ENCODE measurements around the gene FNIP1.

DNA sequence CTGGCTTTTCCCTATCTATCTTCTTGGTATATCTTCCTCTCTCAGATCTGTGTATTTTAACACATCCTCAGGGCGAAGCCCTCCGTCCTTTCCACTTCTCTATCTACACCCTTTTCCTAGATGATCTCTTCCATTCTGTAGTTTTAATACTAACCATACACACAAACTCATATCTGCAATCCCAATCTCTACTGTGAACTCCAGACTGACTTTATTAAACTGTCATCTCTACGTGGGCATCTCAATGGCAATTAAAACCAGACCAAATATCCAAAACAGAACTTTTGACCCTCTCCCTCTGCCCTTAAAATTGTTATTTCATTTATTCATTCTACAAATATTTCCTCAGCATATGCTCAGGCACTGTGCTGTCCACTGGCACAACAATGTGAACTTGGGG is 7.1 kb downstream of the FNIP1 start:
- TF ChIP-seq, protein P1, sequence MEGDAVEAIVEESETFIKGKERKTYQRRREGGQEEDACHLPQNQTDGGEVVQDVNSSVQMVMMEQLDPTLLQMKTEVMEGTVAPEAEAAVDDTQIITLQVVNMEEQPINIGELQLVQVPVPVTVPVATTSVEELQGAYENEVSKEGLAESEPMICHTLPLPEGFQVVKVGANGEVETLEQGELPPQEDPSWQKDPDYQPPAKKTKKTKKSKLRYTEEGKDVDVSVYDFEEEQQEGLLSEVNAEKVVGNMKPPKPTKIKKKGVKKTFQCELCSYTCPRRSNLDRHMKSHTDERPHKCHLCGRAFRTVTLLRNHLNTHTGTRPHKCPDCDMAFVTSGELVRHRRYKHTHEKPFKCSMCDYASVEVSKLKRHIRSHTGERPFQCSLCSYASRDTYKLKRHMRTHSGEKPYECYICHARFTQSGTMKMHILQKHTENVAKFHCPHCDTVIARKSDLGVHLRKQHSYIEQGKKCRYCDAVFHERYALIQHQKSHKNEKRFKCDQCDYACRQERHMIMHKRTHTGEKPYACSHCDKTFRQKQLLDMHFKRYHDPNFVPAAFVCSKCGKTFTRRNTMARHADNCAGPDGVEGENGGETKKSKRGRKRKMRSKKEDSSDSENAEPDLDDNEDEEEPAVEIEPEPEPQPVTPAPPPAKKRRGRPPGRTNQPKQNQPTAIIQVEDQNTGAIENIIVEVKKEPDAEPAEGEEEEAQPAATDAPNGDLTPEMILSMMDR (IDR thresholded peaks at IDR 0.05), result no peak
- TF ChIP-seq POLR2A (IDR thresholded peaks at IDR 0.05), result no peak
- TF ChIP-seq POLR2AphosphoS5 (IDR thresholded peaks at IDR 0.05), result no peak
- no peak for TF ChIP-seq EP300 (IDR thresholded peaks at IDR 0.05)
